Measurements from ENCODE around the gene OMA1. TPM values are rescaled to one million over a fixed set of nuclear protein-coding genes. Genes with fewer than 3 reads are reported as not detected.

The OMA1 gene
- total and polyA plus RNA-seq, 12 donors = 16.2 to 44.9 (median 32.3) TPM

DNA sequence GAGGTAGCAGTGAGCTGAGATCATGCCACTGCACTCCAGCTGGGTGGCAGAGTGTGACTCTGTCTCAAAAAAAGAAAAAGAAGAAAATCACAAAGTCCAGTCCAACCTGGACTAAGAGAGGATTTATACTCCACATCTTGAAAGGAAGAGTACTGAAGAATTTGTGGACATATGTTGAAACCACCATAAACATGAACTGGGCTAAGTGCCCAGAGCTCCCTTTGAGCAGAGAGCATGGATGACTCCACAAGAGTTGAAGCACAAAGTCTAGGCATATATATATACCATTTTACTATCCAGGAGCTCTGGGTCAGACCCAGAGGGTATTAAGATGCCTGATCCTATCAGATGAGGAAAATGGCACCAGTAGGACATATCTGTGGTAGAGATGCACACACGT is 86.6 kb downstream of the OMA1 start:
- Histone ChIP-seq H3K4me1 (replicated peaks in 1 of 2) (no peaks in the 10 kb centered on the region), H3K36me3 (replicated peaks in 1 of 2) (no peaks in the 10 kb centered on the region), H3K27ac (no peak overlapping the region), H3K4me3 (no peak overlapping the region), H3K27me3 (no peaks in the 10 kb centered on the region), H3K9me3 (replicated peaks in 1 of 3) (no peaks in the 10 kb centered on the region)
- DNase-seq = no peak
- TF ChIP-seq POLR2A (IDR thresholded peaks at IDR 0.05) = no peak
- TF ChIP-seq, protein P1, sequence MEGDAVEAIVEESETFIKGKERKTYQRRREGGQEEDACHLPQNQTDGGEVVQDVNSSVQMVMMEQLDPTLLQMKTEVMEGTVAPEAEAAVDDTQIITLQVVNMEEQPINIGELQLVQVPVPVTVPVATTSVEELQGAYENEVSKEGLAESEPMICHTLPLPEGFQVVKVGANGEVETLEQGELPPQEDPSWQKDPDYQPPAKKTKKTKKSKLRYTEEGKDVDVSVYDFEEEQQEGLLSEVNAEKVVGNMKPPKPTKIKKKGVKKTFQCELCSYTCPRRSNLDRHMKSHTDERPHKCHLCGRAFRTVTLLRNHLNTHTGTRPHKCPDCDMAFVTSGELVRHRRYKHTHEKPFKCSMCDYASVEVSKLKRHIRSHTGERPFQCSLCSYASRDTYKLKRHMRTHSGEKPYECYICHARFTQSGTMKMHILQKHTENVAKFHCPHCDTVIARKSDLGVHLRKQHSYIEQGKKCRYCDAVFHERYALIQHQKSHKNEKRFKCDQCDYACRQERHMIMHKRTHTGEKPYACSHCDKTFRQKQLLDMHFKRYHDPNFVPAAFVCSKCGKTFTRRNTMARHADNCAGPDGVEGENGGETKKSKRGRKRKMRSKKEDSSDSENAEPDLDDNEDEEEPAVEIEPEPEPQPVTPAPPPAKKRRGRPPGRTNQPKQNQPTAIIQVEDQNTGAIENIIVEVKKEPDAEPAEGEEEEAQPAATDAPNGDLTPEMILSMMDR (IDR thresholded peaks at IDR 0.05) = no peak
- intact Hi-C loops (cut with DNase I) = no loop called here
- WGBS, 4 donors = 61 to 95% (median 92%) methylated on average over 1 of the region's 1 CpG

DNA sequence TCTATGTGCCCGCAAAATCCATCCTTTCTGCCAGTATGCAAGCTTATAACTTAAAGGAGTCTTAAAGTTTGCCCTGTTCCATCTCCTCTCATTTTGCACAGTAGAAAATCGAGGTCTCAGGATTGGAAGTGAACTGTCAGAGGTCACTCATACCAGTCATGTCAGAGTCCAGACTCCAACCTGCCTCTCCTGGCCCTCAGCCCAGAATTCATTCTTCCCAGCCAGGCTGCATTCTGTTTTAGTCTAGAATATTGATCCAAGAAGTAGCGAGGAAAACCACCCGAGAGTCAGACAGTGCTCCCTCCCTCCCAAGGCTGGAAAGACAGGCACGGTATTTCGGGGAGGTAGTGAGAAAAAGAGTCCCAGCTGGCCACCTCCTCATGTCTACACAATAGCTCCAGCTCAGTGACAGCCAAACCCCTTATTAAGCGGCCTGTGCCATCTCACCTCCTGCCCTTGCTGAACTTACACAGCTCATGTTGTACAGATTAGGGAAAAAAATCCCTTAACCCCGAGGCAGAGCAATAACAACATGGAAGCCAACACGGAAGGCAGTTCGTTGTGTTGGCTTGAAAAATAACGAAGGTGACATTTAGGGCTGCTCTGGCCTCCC is 89.4 kb downstream of the OMA1 start:
- TF ChIP-seq, protein P1 (IDR thresholded peaks at IDR 0.05) = no peak
- TF ChIP-seq POLR2A (IDR thresholded peaks at IDR 0.05) = no peak
- H3K36me3 ChIP-seq (replicated peaks in 1 of 2) = no peaks in the 10 kb centered on the region
- DNase-seq = no peak
- H3K27me3 ChIP-seq = no peaks in the 10 kb centered on the region
- H3K4me3 ChIP-seq = no peak overlapping the region
- WGBS, 4 donors = 63 to 79% (median 73%) methylated on average over 11 of the region's 11 CpGs
- H3K9me3 ChIP-seq (replicated peaks in 1 of 3) = no peaks in the 10 kb centered on the region
- H3K4me1 ChIP-seq (replicated peaks in 1 of 2) = no peaks in the 10 kb centered on the region
- intact Hi-C loops (cut with DNase I) = no loop called here
- no peak overlapping the region for H3K27ac ChIP-seq

DNA sequence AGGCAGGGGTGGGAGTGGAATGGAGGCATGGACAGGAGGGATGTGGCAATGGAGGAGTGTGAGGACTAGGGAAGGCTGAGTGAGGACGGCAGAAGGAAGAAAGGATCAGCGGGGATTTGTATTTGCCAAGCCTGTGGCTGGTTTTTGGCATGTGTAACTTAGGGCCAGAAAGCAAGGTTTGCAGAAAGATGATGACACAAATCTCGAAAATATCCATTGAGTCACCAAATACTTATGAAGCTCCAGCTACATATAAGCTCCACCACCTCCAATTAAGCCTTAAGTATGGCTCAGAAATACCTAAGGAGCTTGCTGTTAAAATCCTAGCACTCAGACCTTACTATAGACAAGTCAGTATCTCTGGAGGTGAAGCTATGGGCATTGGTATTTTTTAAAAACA is 90.1 kb downstream of the OMA1 start:
- WGBS, 4 donors = 77 to 90% (median 84%) methylated on average over 3 of the region's 3 CpGs
- intact Hi-C loops (cut with DNase I) = no loop called here
- TF ChIP-seq POLR2A (IDR thresholded peaks at IDR 0.05) = no peak
- TF ChIP-seq, protein P1 (IDR thresholded peaks at IDR 0.05) = no peak

DNA sequence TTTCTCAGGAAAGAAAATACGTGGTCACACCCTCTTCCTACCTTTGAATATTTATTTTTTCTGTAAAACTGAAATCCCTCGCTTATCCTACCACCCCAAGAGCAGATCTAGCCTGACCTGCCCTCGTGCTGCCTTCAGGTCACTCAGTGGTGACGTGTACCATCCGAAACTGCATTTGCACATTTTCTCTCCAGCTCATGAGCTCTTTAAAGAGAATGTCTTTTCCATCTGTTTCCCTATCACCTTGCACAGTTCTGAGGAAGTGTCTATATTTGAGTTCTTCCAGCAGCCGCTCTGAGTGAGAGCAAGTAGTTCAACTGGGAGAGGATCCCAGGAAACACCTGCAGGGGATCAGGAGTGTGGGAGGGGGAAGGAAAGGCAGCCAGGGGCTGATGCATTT is 91.7 kb downstream of the OMA1 start:
- Histone ChIP-seq H3K36me3 (replicated peaks in 1 of 2) (no peaks in the 10 kb centered on the region), H3K4me3 (no peak overlapping the region), H3K27ac (no peak overlapping the region), H3K4me1 (replicated peaks in 1 of 2) (no peaks in the 10 kb centered on the region), H3K9me3 (replicated peaks in 1 of 3) (no peaks in the 10 kb centered on the region), H3K27me3 (no peaks in the 10 kb centered on the region)
- DNase-seq = no peak
- WGBS, 4 donors = 85 to 92% (median 90%) methylated on average over 6 of the region's 6 CpGs
- intact Hi-C loops (cut with DNase I) = no loop called here
- TF ChIP-seq, protein P1 (IDR thresholded peaks at IDR 0.05) = no peak
- TF ChIP-seq POLR2A (IDR thresholded peaks at IDR 0.05) = no peak

More for the DNA sequence above, 90.1 kb downstream of the OMA1 start:
- H3K27ac ChIP-seq = no peak overlapping the region
- H3K27me3 ChIP-seq = no peaks in the 10 kb centered on the region
- H3K36me3 ChIP-seq (replicated peaks in 1 of 2) = no peaks in the 10 kb centered on the region
- no peak for DNase-seq
- H3K4me3 ChIP-seq = no peak overlapping the region
- no peaks in the 10 kb centered on the region for H3K9me3 ChIP-seq (replicated peaks in 1 of 3)
- no peaks in the 10 kb centered on the region for H3K4me1 ChIP-seq (replicated peaks in 1 of 2)

Data from adrenal gland (tissue), 12 donors.